Liver (tissue), 9 donors: Measurements from ENCODE around the gene PIEZO2. TPM values are rescaled to one million over a fixed set of nuclear protein-coding genes. Genes with fewer than 3 reads are reported as not detected.

Source experiments
- DNase-seq: peaks from one replicate; pipeline ENCODE4 v3.0.0-alpha.2; 2017; ENCODE audit warnings: low spot score
- H3K27ac ChIP-seq, 2 donors: one replicate each; pipeline ENCODE4 v1.7.0; 2013; ENCODE audit warnings: inconsistent platforms in 2 of 2, low read length in 2 of 2, control low read depth in 1 of 2, low read depth in 1 of 2, mild to moderate bottlenecking in 1 of 2
- H3K27me3 ChIP-seq, 4 donors: one replicate each; pipeline versions ENCODE4 v1.6.1 to v1.7.0; 2013; ENCODE audit warnings: low read length in 3 of 4, inconsistent platforms in 1 of 4, mild to moderate bottlenecking in 1 of 4, moderate library complexity in 1 of 4; ENCODE audit not compliant: control insufficient read depth in 4 of 4, insufficient read depth in 4 of 4
- H3K36me3 ChIP-seq, 4 donors: one replicate each; pipeline versions ENCODE4 v1.6.1 to v1.7.0; 2013; ENCODE audit warnings: low read length in 3 of 4, mild to moderate bottlenecking in 3 of 4, low read depth in 1 of 4, moderate library complexity in 1 of 4; ENCODE audit not compliant: control insufficient read depth in 4 of 4, insufficient read depth in 3 of 4
- H3K4me1 ChIP-seq, 4 donors: one replicate each; pipeline versions ENCODE4 v1.6.1 to v1.7.0; 2013; ENCODE audit warnings: low read length in 3 of 4, mild to moderate bottlenecking in 3 of 4, moderate library complexity in 1 of 4; ENCODE audit not compliant: control insufficient read depth in 4 of 4, insufficient read depth in 4 of 4
- H3K4me3 ChIP-seq, 3 donors: one replicate each; pipeline versions ENCODE4 v1.6.1 to v1.7.0; 2013; ENCODE audit warnings: low read length in 3 of 3, control low read depth in 1 of 3, low read depth in 1 of 3, mild to moderate bottlenecking in 1 of 3
- H3K9ac ChIP-seq, 2 donors: one replicate each; pipeline ENCODE4 v1.7.0; 2013; ENCODE audit warnings: low read length in 2 of 2, mild to moderate bottlenecking in 2 of 2, moderate library complexity in 2 of 2, control low read depth in 1 of 2, low read depth in 1 of 2
- H3K9me3 ChIP-seq, 4 donors: one replicate each; pipeline versions ENCODE4 v1.6.1 to v1.7.0; 2013; ENCODE audit warnings: low read length in 3 of 4; ENCODE audit not compliant: control insufficient read depth in 4 of 4
- FOXA1 ChIP-seq: IDR thresholded peaks from 2 replicates; pipeline ENCODE4 v1.6.1; 2016; ENCODE audit warnings: antibody characterized with exemption
- FOXA2 ChIP-seq: IDR thresholded peaks from 2 replicates; pipeline ENCODE4 v1.6.1; 2016; ENCODE audit warnings: antibody characterized with exemption
- GABPA ChIP-seq, 2 donors: IDR thresholded peaks in 1 of 2; conservative IDR thresholded peaks in 1 of 2; 2 replicates each; pipeline ENCODE4 v1.6.1; 2016; ENCODE audit warnings: antibody characterized with exemption in 2 of 2, mild to moderate bottlenecking in 1 of 2, moderate library complexity in 1 of 2
- HNF4G ChIP-seq: IDR thresholded peaks from 2 replicates; pipeline ENCODE4 v1.6.1; 2016; ENCODE audit warnings: antibody characterized with exemption
- JUND ChIP-seq, 2 donors: IDR thresholded peaks; 2 replicates each; pipeline ENCODE4 v1.6.1; 2016; ENCODE audit warnings: antibody characterized with exemption in 2 of 2
- MAX ChIP-seq: IDR thresholded peaks from 2 replicates; pipeline ENCODE4 v1.6.1; 2016; ENCODE audit warnings: antibody characterized with exemption
- NR2F2 ChIP-seq: IDR thresholded peaks from 2 replicates; pipeline ENCODE4 v1.6.1; 2016; ENCODE audit warnings: antibody characterized with exemption
- RAD21 ChIP-seq, 2 donors: IDR thresholded peaks; 2 replicates each; pipeline ENCODE4 v1.6.1; 2016; ENCODE audit warnings: antibody characterized with exemption in 2 of 2, mild to moderate bottlenecking in 2 of 2
- RXRA ChIP-seq, 2 donors: IDR thresholded peaks; 2 replicates each; pipeline ENCODE4 v1.6.1; 2017 to 2018; ENCODE audit warnings: antibody characterized with exemption in 2 of 2, mild to moderate bottlenecking in 1 of 2
- TAF1 ChIP-seq: conservative IDR thresholded peaks from 2 replicates; pipeline ENCODE4 v1.6.1; 2016; ENCODE audit warnings: antibody characterized with exemption, mild to moderate bottlenecking
- YY1 ChIP-seq: IDR thresholded peaks from 2 replicates; pipeline ENCODE4 v1.6.1; 2016; ENCODE audit warnings: antibody characterized with exemption, mild to moderate bottlenecking
- WGBS: extraction: QIAGEN DNeasy Blood & Tissue Kit; methylation state at CpG from one replicate; pipeline ENCODE4 v1.1.7; 2013; 5-methylcytosine and 5-hydroxymethylcytosine counted together
- polyA plus RNA-seq, 2 donors: library from polyadenylated mRNA; stranded (reverse) in 1 of 2; unstranded in 1 of 2; fragments of 200-250 nt in 1 of 2; fragments of >200 nt in 1 of 2; fragmentation: Nextera tagmentation in 1 of 2; extraction: Ambion mirVana in 1 of 2; gene quantifications; one replicate each; pipeline versions ENCODE4 v1.2.1 to v1.2.3, GENCODE V29; 2013 to 2015
- total RNA-seq, 2 donors: library from RNA; depleted of rRNA; stranded (reverse); fragments of >200 nt; gene quantifications; one replicate each; pipeline ENCODE4 v1.2.3, GENCODE V29; 2014
- TF ChIP-seq, protein P1 (sequence below): IDR thresholded peaks from 2 replicates; pipeline ENCODE4 v1.6.1; 2016; ENCODE audit warnings: antibody characterized with exemption
- TF ChIP-seq, protein P2 (sequence below): fragments of 150-350 bp; IDR thresholded peaks from 2 replicates; pipeline ENCODE4 v1.5.1; 2017; ENCODE audit warnings: improper control_type of control experiment, low read depth, low read length; ENCODE audit not compliant: missing input control
- donor health status: healthy.
- donor health status: healthy.
- donor health status: healthy.
- donor health status: healthy.
- donor health status: healthy.

PIEZO2 gene
- total and polyA plus RNA-seq, 4 donors = 1.1 to 12.3 (median 4.8) TPM

GRCh38 chr18:11110509-11110908 lies 38.9 kb downstream of the PIEZO2 start:
- Histone ChIP-seq H3K4me1 (peaks cover 5 to 24% (median 12%) of the 10 kb centered on the region in 4 donors), H3K9me3 (no peaks in the 10 kb centered on the region), H3K4me3 (no peak overlapping the region), H3K9ac (no peak overlapping the region), H3K27me3 (no peaks in the 10 kb centered on the region), H3K27ac (no peak overlapping the region), H3K36me3 (no peaks in the 10 kb centered on the region)
- DNase-seq = no peak
- TF ChIP-seq TAF1 (no peak), JUND (IDR thresholded peaks at IDR 0.05) (no peak), FOXA2 (no peak), RXRA (IDR thresholded peaks at IDR 0.05) (no peak), RAD21 (IDR thresholded peaks at IDR 0.05) (no peak), MAX (no peak), FOXA1 (no peak)
- TF ChIP-seq, protein P1, sequence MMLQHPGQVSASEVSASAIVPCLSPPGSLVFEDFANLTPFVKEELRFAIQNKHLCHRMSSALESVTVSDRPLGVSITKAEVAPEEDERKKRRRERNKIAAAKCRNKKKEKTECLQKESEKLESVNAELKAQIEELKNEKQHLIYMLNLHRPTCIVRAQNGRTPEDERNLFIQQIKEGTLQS = no peak
- TF ChIP-seq, protein P2, sequence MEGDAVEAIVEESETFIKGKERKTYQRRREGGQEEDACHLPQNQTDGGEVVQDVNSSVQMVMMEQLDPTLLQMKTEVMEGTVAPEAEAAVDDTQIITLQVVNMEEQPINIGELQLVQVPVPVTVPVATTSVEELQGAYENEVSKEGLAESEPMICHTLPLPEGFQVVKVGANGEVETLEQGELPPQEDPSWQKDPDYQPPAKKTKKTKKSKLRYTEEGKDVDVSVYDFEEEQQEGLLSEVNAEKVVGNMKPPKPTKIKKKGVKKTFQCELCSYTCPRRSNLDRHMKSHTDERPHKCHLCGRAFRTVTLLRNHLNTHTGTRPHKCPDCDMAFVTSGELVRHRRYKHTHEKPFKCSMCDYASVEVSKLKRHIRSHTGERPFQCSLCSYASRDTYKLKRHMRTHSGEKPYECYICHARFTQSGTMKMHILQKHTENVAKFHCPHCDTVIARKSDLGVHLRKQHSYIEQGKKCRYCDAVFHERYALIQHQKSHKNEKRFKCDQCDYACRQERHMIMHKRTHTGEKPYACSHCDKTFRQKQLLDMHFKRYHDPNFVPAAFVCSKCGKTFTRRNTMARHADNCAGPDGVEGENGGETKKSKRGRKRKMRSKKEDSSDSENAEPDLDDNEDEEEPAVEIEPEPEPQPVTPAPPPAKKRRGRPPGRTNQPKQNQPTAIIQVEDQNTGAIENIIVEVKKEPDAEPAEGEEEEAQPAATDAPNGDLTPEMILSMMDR = no peak
- WGBS = 88% methylated on average over 16 of the region's 16 CpGs

DNA sequence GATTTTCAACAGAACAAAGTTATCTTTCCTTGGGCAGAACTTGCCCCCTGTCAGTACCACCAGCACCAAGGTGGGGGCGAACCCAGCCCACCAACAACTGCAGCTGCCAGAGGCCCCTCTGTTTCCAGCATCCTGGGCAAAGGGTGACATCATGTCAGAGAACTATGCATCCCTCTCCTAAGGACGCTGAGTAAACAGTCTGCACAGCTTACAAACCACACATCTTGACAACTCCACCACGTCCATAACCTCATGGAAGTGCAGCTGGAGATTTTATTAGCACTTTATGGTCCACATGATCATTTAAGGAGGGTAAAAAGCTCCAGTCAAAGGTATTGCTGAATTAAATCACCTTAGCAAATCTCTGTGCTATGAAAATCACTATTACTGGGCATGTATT lies 40.4 kb downstream of the PIEZO2 start:
- WGBS = 61% methylated on average over 3 of the region's 3 CpGs
- Histone ChIP-seq H3K9me3 (no peaks in the 10 kb centered on the region), H3K36me3 (no peaks in the 10 kb centered on the region), H3K27me3 (no peaks in the 10 kb centered on the region), H3K4me1 (peaks cover 5 to 26% (median 20%) of the 10 kb centered on the region in 4 donors), H3K4me3 (no peak overlapping the region), H3K9ac (no peak overlapping the region), H3K27ac (no peak overlapping the region)
- no peak for TF ChIP-seq YY1
- no peak for TF ChIP-seq FOXA2
- no peak for TF ChIP-seq GABPA (IDR thresholded peaks at IDR 0.05 in 1 of 2, conservative IDR thresholded peaks at IDR 0.05 in 1 of 2)
- no peak for TF ChIP-seq HNF4G
- no peak for TF ChIP-seq MAX
- TF ChIP-seq, protein P2 = no peak
- no peak for TF ChIP-seq TAF1
- no peak for TF ChIP-seq RAD21 (IDR thresholded peaks at IDR 0.05)
- no peak for TF ChIP-seq JUND (IDR thresholded peaks at IDR 0.05)
- TF ChIP-seq, protein P1 = no peak
- TF ChIP-seq NR2F2 = no peak
- no peak for TF ChIP-seq FOXA1
- DNase-seq = no peak
